GM12873 (cell line): ENCODE data around the gene PHKG2.

Experiments used
- TF ChIP-seq, protein P1 (sequence below): IDR thresholded peaks from 2 replicates; pipeline ENCODE4 v1.5.1; 2012; ENCODE audit warnings: low read depth, mild to moderate bottlenecking, moderate library complexity, low read length, control low read depth; ENCODE audit not compliant: insufficient read depth; ENCODE audit errors: missing control alignments

The PHKG2 gene

DNA sequence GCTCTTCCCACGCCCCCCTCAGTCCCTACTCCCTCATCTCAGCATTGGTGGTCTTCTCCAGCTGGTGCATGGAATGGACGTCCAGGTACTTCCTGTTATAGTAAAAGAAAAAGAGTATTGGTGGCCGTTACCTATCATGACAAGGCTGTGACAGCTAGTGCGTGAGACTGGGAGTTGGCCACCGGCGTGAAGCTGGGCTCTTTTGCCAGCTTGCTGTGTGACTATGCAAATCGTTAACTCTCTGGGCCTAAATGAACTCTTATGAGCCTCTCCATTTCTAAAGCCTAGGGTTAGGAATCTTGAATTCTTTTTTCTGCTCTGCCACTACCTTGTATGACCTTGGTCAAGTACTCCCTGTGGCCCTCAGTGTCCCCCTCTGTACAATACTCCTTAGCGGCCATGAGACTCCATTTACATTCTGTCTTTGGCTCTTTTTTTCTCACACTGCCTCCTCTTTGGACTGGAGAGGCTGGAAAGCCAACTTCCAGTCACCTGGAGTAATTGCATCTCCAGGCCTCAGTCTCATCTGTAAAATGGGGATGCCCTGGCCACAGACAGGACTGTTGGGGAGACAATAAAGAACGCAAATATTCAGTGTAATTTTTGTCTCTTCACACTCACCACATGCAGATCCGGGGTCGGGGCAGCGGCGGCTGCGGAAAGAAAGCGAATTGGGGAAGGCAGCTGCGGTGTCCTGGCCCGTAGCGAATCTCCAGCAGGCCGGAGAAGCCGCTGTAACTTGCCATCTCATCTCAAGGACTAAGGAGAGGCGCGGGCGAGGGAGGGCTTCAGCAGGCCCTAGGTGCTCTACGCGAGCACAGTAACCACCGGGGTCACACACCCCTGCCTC lies 12.6 kb downstream of the PHKG2 start:
- TF ChIP-seq, protein P1, sequence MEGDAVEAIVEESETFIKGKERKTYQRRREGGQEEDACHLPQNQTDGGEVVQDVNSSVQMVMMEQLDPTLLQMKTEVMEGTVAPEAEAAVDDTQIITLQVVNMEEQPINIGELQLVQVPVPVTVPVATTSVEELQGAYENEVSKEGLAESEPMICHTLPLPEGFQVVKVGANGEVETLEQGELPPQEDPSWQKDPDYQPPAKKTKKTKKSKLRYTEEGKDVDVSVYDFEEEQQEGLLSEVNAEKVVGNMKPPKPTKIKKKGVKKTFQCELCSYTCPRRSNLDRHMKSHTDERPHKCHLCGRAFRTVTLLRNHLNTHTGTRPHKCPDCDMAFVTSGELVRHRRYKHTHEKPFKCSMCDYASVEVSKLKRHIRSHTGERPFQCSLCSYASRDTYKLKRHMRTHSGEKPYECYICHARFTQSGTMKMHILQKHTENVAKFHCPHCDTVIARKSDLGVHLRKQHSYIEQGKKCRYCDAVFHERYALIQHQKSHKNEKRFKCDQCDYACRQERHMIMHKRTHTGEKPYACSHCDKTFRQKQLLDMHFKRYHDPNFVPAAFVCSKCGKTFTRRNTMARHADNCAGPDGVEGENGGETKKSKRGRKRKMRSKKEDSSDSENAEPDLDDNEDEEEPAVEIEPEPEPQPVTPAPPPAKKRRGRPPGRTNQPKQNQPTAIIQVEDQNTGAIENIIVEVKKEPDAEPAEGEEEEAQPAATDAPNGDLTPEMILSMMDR, result no peak

DNA sequence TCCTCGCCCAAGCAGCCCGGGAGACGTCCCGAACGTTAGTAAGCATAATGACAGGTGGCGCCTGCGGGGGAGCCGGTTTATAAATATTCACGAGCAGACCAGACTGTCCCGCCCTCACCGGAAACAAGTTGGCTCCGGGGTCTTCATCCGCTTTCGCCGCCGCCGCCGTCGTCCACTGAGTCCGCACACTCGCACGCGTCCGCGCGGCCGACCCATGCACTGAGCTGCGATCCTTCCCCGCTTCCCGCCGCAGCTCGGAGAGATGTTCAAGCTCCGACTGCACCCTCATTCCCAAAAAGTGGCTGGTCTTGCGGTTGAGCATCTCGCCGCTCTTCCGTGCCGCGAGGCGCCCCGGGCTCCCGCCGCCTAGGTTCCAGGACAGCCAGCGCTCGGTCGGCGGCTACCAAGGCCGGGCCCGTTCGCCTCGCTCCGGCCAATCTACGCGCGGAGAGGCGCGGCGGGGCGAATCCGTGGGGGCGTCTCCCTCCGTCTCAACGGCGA lies 13.3 kb downstream of the PHKG2 start:
- TF ChIP-seq, protein P1, result no peak

DNA sequence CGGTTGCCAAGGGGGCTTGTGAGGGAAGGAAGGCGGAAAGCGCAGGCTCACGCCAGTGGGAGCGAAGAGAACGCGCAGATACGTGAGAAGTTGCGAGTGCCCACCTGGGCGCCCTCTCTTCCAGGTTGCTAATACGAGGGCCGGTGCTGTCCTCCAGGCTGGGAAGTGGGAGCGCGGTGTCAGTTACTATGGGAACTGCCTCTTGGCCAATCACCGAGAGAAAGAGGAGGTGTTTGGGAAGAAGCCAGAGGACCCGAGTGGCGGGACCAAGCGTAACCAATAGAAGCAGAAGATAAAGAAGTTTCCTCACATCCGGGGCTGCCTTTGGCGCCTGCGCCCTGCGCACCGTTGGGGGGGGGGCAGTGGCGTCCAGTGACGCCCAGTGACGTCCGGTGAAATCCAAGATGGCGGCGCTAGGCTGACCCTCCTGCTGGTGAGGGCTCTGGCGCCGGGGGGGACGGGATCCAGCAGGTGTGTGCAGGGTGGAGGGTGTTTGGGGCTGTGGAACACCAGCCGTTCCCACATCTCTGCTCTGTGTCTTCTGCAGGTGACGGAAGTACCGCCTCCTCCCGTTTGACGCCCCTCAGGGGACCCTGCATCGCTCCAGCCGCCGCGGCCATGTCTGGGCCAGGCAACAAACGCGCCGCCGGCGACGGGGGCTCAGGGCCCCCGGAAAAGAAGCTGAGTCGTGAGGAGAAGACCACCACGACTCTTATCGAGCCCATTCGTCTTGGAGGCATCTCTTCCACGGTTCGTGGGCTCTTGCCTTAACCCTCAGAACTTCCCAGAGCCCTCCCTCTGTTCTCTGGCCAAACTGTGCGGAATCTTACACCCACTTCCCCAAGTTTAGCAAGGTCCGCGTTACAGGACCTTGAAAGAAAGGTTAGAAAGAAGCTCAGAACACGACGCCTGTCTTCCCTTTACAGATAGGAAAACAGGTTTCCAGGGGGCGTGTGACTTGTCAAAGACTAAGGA lies 14.0 kb downstream of the PHKG2 start, which contains the start of the genes CFAP119 and RNF40:
Gene CFAP119 (minus strand): TSS at position 135 of the 975 bp plus-strand sequence. CDS start 314 bp downstream, outside the sequence.
Gene RNF40 (plus strand): TSS at position 395 of the 975 bp plus-strand sequence. CDS start 224 bp downstream, at position 619.
- TF ChIP-seq, protein P1, result no peak

DNA sequence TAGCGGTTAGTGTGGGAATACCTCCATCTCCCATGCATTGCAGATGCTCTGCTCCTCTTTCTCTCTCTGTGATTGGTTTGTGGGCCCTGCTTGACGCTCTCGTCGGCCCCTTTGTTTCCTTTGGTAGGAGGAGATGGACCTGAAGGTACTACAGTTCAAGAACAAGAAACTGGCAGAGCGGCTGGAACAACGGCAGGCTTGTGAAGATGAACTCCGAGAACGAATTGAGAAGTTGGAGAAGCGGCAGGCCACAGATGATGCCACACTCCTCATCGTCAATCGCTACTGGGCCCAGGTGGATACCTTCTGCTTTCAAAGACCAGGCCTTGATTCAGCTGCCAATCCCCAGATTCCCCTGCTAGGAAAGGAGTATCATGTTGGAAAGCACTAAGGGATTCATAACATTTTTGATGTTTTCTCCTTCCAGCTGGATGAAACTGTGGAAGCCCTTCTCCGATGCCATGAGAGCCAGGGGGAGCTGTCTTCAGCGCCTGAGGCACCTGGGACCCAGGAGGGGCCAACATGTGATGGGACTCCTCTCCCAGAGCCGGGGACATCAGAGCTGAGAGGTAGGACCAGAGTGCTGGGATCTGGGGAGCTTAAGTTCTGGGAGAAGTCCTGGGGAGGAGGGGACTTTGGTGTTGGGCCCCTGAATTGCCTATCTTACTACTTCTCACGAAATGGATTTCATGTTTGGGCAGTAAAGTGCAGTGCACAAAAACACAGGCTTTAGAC lies 14.9 kb downstream of the PHKG2 start:
- TF ChIP-seq, protein P1, result no peak

DNA sequence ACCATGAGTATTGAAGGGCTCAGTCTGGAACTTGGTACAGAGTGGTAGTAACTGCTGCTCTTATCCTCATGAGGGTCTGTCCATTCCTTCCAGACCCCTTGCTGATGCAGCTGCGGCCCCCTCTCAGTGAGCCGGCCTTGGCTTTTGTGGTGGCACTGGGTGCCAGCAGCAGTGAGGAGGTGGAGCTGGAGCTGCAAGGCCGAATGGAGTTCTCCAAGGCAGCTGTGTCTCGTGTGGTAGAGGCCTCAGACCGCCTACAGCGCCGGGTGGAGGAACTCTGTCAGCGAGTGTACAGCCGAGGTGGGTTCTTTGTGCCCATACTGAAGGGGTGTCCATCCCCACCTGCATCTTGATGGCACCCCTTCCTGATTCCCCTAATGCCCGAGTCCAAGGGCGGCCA lies 15.9 kb downstream of the PHKG2 start:
- TF ChIP-seq, protein P1, result no peak

DNA sequence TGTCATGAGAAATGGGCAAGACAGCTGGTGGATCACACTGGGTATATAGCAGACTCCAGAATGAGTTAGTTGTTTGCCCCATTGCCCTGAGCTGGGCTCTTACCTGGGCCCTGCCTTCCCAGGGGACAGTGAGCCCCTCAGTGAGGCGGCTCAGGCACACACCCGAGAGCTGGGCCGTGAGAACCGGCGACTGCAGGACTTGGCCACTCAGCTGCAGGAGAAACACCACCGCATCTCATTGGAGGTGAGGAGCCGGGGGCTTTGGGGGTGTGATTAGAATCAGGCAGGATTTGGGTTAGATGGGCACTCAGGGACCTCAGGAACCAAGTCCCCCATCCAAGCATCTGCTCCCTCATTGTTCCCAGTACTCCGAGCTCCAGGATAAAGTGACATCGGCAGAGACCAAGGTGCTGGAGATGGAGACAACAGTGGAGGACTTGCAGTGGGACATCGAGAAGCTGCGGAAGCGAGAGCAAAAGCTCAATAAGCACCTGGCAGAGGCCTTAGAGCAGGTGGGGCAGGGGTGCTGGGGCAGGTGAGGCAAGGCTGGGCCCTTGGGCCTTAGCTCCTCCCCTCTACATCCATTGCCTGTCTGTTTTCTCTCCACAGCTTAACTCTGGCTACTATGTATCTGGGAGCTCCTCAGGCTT lies 16.7 kb downstream of the PHKG2 start:
- TF ChIP-seq, protein P1, result no peak
